ENCODE results near the gene SUSD6. TPM values are rescaled to one million over a fixed set of nuclear protein-coding genes. Genes with fewer than 3 reads are reported as not detected.
A peak's percentile ranks its signal among the peaks of the same experiment; 100 is the strongest.

SUSD6 gene
- total RNA-seq, 1 experiment from 2014 or later = 21.5 TPM

DNA sequence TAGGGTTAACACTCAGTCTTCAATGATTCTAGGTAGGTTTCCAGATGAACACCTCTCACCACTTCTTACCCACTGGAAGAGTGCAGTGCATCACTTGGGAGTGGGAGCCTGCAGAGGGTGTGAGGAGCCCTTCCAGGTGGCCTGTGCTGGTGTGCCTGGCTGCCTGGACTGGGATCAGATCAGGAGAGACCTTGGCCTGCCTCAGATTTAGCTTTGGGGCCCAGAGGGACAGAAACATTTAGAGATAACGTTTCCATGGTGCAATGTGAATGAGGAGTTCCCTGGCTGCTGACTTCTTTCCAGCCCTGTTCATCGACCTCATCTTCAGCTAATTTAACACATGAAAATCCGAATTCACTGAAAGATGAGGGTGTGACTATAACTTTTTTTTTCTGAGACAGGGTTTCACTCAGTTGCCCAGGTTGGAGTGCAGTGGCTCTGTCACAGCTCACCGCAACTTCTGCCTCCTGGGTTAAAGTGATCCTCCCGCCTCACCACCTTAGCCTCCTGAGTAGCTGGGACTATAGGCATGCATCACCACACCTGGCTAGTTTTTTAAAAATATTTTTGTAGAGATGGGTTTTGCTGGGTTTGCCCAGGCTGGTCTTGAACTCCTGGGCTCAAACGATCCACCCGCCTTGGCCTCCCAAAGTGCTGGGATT, 53.6 kb downstream of the SUSD6 start:
- ChIA-PET POLR2A (no interaction called here), CTCF (no interaction called here)
- no peak overlapping the region for H3K27ac Mint-ChIP-seq (ENCODE audit: unreplicated experiment)
- no peaks in the 10 kb centered on the region for H3K9me3 ChIP-seq
- H3K9me3 Mint-ChIP-seq (ENCODE audit: unreplicated experiment) = no peaks in the 10 kb centered on the region
- H3K4me1 Mint-ChIP-seq (ENCODE audit: low read depth, unreplicated experiment) = peaks cover 28% of the 10 kb centered on the region
- peaks cover 41% of the 10 kb centered on the region for H3K4me1 ChIP-seq
- no TSS peak for BruUV-seq (replicated peaks)
- H3K27me3 Mint-ChIP-seq (ENCODE audit: insufficient read depth, unreplicated experiment) = no peaks in the 10 kb centered on the region
- DNase-seq = peak; percentile 42 to 55
- TF ChIP-seq, protein P1, sequence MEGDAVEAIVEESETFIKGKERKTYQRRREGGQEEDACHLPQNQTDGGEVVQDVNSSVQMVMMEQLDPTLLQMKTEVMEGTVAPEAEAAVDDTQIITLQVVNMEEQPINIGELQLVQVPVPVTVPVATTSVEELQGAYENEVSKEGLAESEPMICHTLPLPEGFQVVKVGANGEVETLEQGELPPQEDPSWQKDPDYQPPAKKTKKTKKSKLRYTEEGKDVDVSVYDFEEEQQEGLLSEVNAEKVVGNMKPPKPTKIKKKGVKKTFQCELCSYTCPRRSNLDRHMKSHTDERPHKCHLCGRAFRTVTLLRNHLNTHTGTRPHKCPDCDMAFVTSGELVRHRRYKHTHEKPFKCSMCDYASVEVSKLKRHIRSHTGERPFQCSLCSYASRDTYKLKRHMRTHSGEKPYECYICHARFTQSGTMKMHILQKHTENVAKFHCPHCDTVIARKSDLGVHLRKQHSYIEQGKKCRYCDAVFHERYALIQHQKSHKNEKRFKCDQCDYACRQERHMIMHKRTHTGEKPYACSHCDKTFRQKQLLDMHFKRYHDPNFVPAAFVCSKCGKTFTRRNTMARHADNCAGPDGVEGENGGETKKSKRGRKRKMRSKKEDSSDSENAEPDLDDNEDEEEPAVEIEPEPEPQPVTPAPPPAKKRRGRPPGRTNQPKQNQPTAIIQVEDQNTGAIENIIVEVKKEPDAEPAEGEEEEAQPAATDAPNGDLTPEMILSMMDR (IDR thresholded peaks at IDR 0.05; ENCODE audit: insufficient read depth in 1 of 2, low read depth in 1 of 2, low read length in 1 of 2, severe bottlenecking in 1 of 2, unreplicated experiment in 1 of 2) = no peak
- H3K27me3 ChIP-seq (replicated peaks; ENCODE audit: control insufficient read depth, insufficient read depth, low read length) = no peaks in the 10 kb centered on the region
- intact Hi-C loops (cut with micrococcal nuclease; ENCODE audit: unreplicated experiment) = no loop called here
- no peaks in the 10 kb centered on the region for H3K36me3 Mint-ChIP-seq (ENCODE audit: insufficient read depth, unreplicated experiment)
- peaks cover 1% of the 10 kb centered on the region; the same call in 1 of the 2 replicates for H3K36me3 ChIP-seq (ENCODE audit: control insufficient read depth, insufficient read depth, low read length)
- no peak overlapping the region for H3K4me3 Mint-ChIP-seq (ENCODE audit: unreplicated experiment)
- H3K4me3 ChIP-seq (ENCODE audit: low read depth, low read length) = no peak overlapping the region

DNA sequence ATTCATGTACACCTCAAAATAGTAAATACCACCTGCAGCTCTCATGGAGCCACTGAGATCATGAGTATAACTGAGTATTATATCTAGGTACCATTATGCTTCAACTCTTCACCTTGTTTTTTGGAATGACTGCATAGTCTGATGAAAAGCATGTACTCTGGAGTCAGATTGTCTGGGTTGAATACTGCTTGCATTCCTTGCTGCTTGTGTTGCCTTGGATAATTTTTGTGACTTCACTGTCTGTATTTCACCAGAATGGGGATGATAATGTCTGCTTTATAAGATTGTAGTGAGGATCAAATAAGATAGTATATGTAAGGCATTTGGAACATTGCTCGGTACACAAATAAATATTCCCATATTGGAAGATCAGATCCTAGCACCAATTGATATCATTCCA, 54.2 kb downstream of the SUSD6 start:
- no peaks in the 10 kb centered on the region for H3K36me3 Mint-ChIP-seq (ENCODE audit: insufficient read depth, unreplicated experiment)
- H3K4me3 ChIP-seq (ENCODE audit: low read depth, low read length) = no peak overlapping the region
- no peak for DNase-seq
- peaks cover 28% of the 10 kb centered on the region for H3K4me1 Mint-ChIP-seq (ENCODE audit: low read depth, unreplicated experiment)
- BruUV-seq (replicated peaks) = no TSS peak
- intact Hi-C loops (cut with micrococcal nuclease; ENCODE audit: unreplicated experiment) = no loop called here
- POLR2A ChIA-PET = no interaction called here
- H3K36me3 ChIP-seq (ENCODE audit: control insufficient read depth, insufficient read depth, low read length) = peaks cover 1% of the 10 kb centered on the region; the same call in 1 of the 2 replicates
- no peaks in the 10 kb centered on the region for H3K9me3 Mint-ChIP-seq (ENCODE audit: unreplicated experiment)
- no peak overlapping the region for H3K27ac Mint-ChIP-seq (ENCODE audit: unreplicated experiment)
- H3K4me1 ChIP-seq = peaks cover 41% of the 10 kb centered on the region
- TF ChIP-seq, protein P1 (IDR thresholded peaks at IDR 0.05; ENCODE audit: insufficient read depth in 1 of 2, low read depth in 1 of 2, low read length in 1 of 2, severe bottlenecking in 1 of 2, unreplicated experiment in 1 of 2) = no peak
- no peak overlapping the region for H3K4me3 Mint-ChIP-seq (ENCODE audit: unreplicated experiment)
- no peaks in the 10 kb centered on the region for H3K27me3 ChIP-seq (replicated peaks; ENCODE audit: control insufficient read depth, insufficient read depth, low read length)
- CTCF ChIA-PET = no interaction called here
- no peaks in the 10 kb centered on the region for H3K27me3 Mint-ChIP-seq (ENCODE audit: insufficient read depth, unreplicated experiment)
- H3K9me3 ChIP-seq = no peaks in the 10 kb centered on the region

DNA sequence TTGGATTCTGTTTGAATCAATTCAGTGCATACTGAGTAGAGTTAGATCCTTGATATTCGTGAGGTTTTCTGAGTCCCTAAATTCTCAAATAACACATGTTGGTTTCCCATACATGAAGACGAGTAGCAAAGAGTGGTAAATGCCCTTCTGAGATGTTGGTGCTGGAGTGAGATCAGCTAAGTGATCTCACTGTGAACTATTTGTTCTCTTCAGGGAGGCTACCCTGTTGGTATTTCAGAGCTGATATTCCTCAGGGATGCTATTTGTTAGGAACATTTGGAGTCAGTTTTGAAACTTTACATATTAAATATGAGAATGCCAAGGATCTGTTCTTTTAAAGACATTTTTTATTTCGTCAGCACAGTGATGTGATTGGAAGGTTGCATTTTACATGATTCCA, 54.7 kb downstream of the SUSD6 start:
- Mint-ChIP-seq H3K4me3 (ENCODE audit: unreplicated experiment) (no peak overlapping the region), H3K4me1 (ENCODE audit: low read depth, unreplicated experiment) (peaks cover 28% of the 10 kb centered on the region), H3K36me3 (ENCODE audit: insufficient read depth, unreplicated experiment) (no peaks in the 10 kb centered on the region), H3K9me3 (ENCODE audit: unreplicated experiment) (no peaks in the 10 kb centered on the region), H3K27me3 (ENCODE audit: insufficient read depth, unreplicated experiment) (no peaks in the 10 kb centered on the region), H3K27ac (ENCODE audit: unreplicated experiment) (no peak overlapping the region)
- no peak for DNase-seq
- BruUV-seq (replicated peaks) = no TSS peak
- no peaks in the 10 kb centered on the region for H3K9me3 ChIP-seq
- TF ChIP-seq, protein P1 (IDR thresholded peaks at IDR 0.05; ENCODE audit: insufficient read depth in 1 of 2, low read depth in 1 of 2, low read length in 1 of 2, severe bottlenecking in 1 of 2, unreplicated experiment in 1 of 2) = no peak
- peaks cover 1% of the 10 kb centered on the region; the same call in 1 of the 2 replicates for H3K36me3 ChIP-seq (ENCODE audit: control insufficient read depth, insufficient read depth, low read length)
- no peak overlapping the region for H3K4me3 ChIP-seq (ENCODE audit: low read depth, low read length)
- POLR2A ChIA-PET = no interaction called here
- CTCF ChIA-PET = no interaction called here
- peaks cover 41% of the 10 kb centered on the region for H3K4me1 ChIP-seq
- no peaks in the 10 kb centered on the region for H3K27me3 ChIP-seq (replicated peaks; ENCODE audit: control insufficient read depth, insufficient read depth, low read length)
- intact Hi-C loops (cut with micrococcal nuclease; ENCODE audit: unreplicated experiment) = no loop called here

Measured in Caco-2 (cell line).